Fibroblast of lung (primary cell): ENCODE data around the gene MTHFSD.

Experiments
- CTCF ChIP-seq, 2 donors: IDR thresholded peaks in 1 of 2; conservative IDR thresholded peaks in 1 of 2; 1 replicate in 1 of 2; 2 replicates in 1 of 2; pipeline ENCODE4 v1.5.1; 2011 to 2012; ENCODE audit warnings: low read length in 2 of 2, control low read depth in 1 of 2, inconsistent platforms in 1 of 2, low read depth in 1 of 2, mild to moderate bottlenecking in 1 of 2
- EZH2 ChIP-seq: IDR thresholded peaks from 2 replicates; pipeline ENCODE4 v1.5.1; 2012; ENCODE audit warnings: low read length, control low read depth, mild to moderate bottlenecking; ENCODE audit errors: missing control alignments

- no peak for TF ChIP-seq CTCF (conservative IDR thresholded peaks at IDR 0.05 in 1 of 2, IDR thresholded peaks at IDR 0.05 in 1 of 2; ENCODE audit: low read depth in 1 of 2, low read length in 2 of 2)
- no peak for TF ChIP-seq EZH2
Measured at GRCh38 chr16:86529160-86529559, 25.9 kb downstream of the MTHFSD start.
